ENCODE results near the gene MAN2A2. TPM values are rescaled to one million over a fixed set of nuclear protein-coding genes. Genes with fewer than 3 reads are reported as not detected.
"Not testable (repeated sequence)": the region's sequence is repeated elsewhere in the genome, so short reads cannot be mapped to it uniquely, and the experiment has no call there.

Gene MAN2A2
- total RNA-seq, 1 donor, result 15.1 TPM

DNA sequence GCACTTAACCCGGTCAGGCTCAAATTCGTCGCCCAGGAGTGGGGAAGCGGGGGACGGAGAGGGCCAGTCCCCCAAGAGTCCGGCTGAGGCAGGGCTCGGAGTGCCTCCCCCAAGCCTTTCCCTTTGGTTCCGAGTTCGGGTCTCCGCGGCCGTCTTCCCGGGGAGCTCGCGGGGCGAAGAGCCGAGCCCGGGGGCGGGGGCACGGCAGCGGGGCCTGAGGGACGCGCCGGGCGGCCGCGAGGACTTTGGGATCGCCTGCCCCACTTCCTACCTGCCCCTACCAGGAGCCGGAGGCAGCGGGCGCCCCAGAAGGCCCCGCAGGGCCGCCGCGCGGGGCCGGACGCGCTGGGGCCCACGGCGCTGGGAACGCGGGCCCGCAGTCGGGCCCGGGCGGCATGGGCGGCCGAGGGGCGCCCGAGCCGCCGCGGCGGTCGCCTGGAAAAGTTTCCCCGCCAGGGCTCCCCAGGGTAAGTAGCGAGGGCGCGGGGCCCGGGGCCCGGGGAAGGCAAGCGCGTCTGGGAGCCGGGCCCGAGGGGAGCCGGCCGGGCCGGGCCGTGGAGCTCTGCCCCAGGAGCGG lies 31.9 kb upstream of the MAN2A2 start:
- no peak for TF ChIP-seq CTCF (IDR thresholded peaks at IDR 0.05; ENCODE audit: insufficient read depth, low read depth, low read length)
- peak overlapping the region; percentile 76 for H3K4me3 ChIP-seq (ENCODE audit: low read depth, low read length)
- peak; percentile 49 for DNase-seq (ENCODE audit: low read depth)

- peak overlapping the region; percentile 76 for H3K4me3 ChIP-seq (ENCODE audit: low read depth, low read length)
- no peak for TF ChIP-seq CTCF (IDR thresholded peaks at IDR 0.05; ENCODE audit: insufficient read depth, low read depth, low read length)
- DNase-seq (ENCODE audit: low read depth), result no peak
Observed at GRCh38 chr15:90871716-90872485, 31.2 kb upstream of the MAN2A2 start.

DNA sequence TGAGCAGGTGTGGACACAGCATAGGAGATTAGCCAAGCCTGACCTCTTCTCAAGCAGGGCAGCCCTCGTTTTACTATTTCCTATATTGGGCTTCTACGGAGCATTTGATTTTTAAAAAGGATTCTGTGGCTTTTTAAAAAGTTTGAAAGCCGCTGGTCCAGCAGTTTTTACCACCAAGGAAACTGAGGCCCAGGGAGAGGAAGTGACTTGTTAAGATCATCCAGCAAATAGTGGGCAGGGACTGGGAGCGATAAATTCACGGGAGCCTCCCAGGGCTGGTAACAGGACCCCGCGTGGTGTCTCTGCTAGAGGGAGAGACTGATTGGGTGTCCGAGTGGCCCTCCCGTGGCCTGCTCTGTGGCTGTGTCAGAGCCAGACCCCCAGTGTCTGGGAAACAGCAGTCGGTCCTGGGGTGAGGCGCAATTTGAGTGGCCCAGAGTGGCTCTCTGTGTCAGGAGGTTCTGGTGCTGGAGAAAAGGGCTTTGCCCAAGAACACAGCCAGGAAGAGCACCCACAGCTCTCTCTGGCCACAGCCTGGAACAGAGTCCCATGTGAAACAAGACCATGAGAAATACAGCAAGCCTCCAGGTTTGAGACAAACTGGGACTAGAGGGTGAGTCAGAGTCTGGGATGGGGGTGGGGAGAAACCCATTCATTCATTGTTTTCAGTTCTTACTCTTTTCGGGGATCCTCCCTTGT lies 30.5 kb upstream of the MAN2A2 start:
- no peak for TF ChIP-seq CTCF (IDR thresholded peaks at IDR 0.05; ENCODE audit: insufficient read depth, low read depth, low read length)
- peak; percentile 81 for DNase-seq (ENCODE audit: low read depth)
- peak overlapping the region; percentile 76 for H3K4me3 ChIP-seq (ENCODE audit: low read depth, low read length)

DNA sequence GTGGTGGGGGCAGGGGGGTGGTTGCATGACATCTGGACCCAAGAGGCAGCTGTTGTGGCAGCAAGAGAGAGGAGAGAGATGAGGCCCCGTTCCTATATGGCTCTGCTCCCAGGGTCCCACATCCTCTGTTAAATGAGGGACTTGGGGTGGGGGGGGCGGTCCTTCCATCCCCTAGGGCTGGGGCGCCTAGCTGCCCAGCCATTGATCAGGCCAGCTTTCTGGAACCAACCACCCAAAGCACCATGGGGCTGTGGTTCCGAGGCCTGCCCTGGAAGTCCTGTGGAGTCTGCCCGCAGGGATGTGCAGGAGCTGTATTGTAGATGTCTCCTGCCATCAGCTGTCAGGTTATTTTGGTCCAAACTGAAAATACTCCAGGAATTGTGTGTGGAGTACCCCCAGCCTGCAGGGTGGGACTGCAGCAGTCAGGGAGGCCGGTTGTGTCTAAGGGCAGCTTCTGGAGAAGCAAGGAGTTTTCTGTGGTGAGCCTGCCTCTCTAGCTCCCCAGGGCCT lies 29.6 kb upstream of the MAN2A2 start:
- H3K4me3 ChIP-seq (ENCODE audit: low read depth, low read length), result peak overlapping the region; percentile 76
- no peak for DNase-seq (ENCODE audit: low read depth)
- TF ChIP-seq CTCF (IDR thresholded peaks at IDR 0.05; ENCODE audit: insufficient read depth, low read depth, low read length), result no peak

DNA sequence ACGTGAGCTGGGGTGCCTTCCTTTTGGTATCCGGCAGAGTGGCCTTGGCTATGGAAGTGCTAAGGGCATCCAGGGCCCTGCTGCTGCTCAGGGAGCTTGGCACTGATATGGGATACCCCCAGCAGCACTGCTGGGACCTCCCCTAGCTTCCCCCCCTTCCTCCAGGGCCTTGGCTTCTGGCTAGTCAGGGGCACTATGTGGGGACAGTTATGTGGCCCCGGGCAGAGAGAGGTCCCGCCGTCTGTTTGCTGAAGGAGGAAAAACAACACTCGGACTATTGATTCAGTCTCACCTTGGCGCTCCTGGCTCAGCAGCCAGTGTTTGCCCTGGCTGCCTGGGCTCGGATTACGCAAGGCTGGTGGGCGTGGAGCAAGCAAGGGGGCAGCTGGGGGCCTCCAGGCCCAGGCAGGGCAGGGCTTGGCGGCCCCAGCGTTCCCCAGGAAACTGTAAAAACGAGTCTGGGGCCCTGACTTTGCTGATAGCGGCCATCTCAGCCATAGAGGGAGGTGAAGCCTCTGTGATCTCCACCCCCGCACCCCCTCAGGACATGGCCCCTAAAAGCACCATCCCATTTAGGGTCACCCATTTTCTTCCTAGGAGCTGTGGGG lies 29.0 kb upstream of the MAN2A2 start:
- no peak for TF ChIP-seq CTCF (IDR thresholded peaks at IDR 0.05; ENCODE audit: insufficient read depth, low read depth, low read length)
- peak; percentile 61 for DNase-seq (ENCODE audit: low read depth)
- peak overlapping the region; percentile 2 for H3K4me3 ChIP-seq (ENCODE audit: low read depth, low read length)

DNA sequence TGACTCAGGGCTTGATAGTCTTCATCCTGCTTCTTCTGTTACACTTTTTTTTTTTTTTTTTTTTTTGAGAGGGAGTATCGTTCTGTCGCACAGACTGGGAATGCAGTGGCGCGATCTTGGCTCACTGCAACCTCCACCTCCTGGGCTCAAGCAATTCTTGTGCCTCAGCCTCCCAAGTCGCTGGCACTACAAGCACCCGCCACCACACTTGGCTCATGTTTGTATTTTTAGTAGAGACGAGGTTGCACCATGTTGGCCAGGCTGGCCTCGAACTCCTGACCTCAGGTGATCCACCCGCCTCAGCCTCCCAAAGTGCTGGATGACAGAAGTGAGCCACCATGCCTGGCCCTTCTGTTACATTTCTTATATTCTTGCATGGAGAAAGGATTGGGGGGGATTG lies 28.1 kb upstream of the MAN2A2 start:
- not testable (repeated sequence) for DNase-seq (ENCODE audit: low read depth); H3K4me3 ChIP-seq (ENCODE audit: low read depth, low read length)

- H3K4me3 ChIP-seq (ENCODE audit: low read depth, low read length), result no peak overlapping the region
- DNase-seq (ENCODE audit: low read depth), result no peak
- TF ChIP-seq CTCF (IDR thresholded peaks at IDR 0.05; ENCODE audit: insufficient read depth, low read depth, low read length), result no peak
Observed at GRCh38 chr15:90875549-90875981, 27.5 kb upstream of the MAN2A2 start.

Measured in fibroblast of villous mesenchyme (primary cell).